Body of pancreas (tissue), 4 donors: ENCODE measurements around the gene NPR3. TPM values are rescaled to one million over a fixed set of nuclear protein-coding genes. Genes with fewer than 3 reads are reported as not detected.
A peak's percentile ranks its signal among the peaks of the same experiment; 100 is the strongest.

Experiments used
- ATAC-seq: fragments of 150-250 bp; one replicate; pipeline ENCODE4 v1.9.1; 2016
- DNase-seq, 4 donors: peaks; one replicate each; pipeline ENCODE4 v3.0.0-alpha.2; 2019
- H3K27ac ChIP-seq, 4 donors: fragments of 200-600 bp; sonication (generic); 1 replicate in 3 of 4; 2 replicates in 1 of 4; pipeline versions ENCODE4 v1.5.1 to v1.6.1; 2016 to 2019; ENCODE audit warnings: mild to moderate bottlenecking in 1 of 4, mixed read lengths in 1 of 4, moderate library complexity in 1 of 4
- H3K27me3 ChIP-seq, 2 donors: fragments of 200-600 bp; sonication (generic); one replicate each; pipeline ENCODE4 v1.6.0; 2016; ENCODE audit warnings: mild to moderate bottlenecking in 1 of 2
- H3K36me3 ChIP-seq, 2 donors: fragments of 200-600 bp; sonication (generic); replicated peaks in 1 of 2; 2 replicates each; pipeline ENCODE4 v1.5.1; 2016; ENCODE audit warnings: low read depth in 2 of 2; ENCODE audit not compliant: insufficient read depth in 1 of 2
- H3K4me1 ChIP-seq: fragments of 200-600 bp; sonication (generic); one replicate; pipeline ENCODE4 v1.6.0; 2016
- H3K4me3 ChIP-seq, 2 donors: fragments of 200-600 bp; sonication (generic); 1 replicate in 1 of 2; 2 replicates in 1 of 2; pipeline ENCODE4 v1.5.1; 2016 to 2019
- H3K9me3 ChIP-seq, 3 donors: fragments of 200-600 bp; sonication (generic); 1 replicate in 2 of 3; 2 replicates in 1 of 3; pipeline ENCODE4 v1.5.1; 2016
- POLR2A ChIP-seq, 3 donors: fragments of 450-650 bp; IDR thresholded peaks; one replicate each; pipeline ENCODE4 v1.6.1; 2016; ENCODE audit warnings: antibody characterized with exemption in 3 of 3, mild to moderate bottlenecking in 2 of 3
- WGBS, 2 donors: methylation state at CpG; one replicate each; pipeline ENCODE4 v1.1.5; 2017; 5-methylcytosine and 5-hydroxymethylcytosine counted together
- intact Hi-C: fragments of 100-400 bp; cut with DNase I; formaldehyde crosslinking; loops from one replicate; pipeline ENCODE4 v1.15.1; 2023
- total RNA-seq, 2 donors: library from RNA; depleted of rRNA; stranded (reverse); fragments of >200 nt; gene quantifications; one replicate each; pipeline ENCODE4 v1.1.0, GENCODE V29; 2016
- TF ChIP-seq, protein P1 (sequence below), 7 experiments: fragments of 450-650 bp in 4 of 7; fragments of 200-600 bp in 3 of 7; sonication (generic) in 3 of 7; IDR thresholded peaks; one replicate each; pipeline ENCODE4 v1.5.1; 2016 to 2019; ENCODE audit warnings: antibody characterized with exemption in 7 of 7

NPR3 gene
- total RNA-seq, 2 donors from 2014 or later, result 2.6 to 4.7 TPM

DNA sequence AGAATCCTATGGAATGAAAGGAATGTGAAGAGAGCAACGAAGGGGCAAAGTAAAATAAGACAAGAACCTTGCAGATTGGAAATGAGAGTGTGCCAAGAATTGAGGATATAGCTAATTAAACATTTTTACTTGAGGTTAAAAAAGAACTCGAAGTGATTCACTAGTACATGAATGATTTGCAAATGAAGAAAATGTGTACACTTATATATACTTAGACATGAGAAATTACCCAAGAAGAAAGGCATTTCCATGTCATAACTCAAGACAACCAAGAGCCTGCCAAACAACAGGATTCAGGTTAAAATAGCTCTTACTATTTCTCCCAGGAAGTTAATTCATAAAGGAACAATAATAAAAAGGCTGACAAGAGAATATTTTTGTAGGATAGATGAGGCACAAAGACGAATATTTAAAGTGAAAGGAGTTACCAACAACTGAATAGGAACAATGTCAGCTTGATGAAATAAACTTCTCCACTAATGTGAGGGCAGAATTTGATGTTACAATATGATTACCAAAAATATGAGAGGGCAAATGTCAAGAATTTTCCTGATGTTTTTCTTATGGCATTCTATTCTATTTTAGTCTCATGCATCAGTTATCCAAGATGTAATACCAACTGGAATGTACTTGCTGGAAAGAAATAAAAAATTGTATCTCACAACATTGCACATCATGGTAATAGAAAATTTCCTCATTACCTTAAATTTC lies 18.9 kb upstream of the NPR3 start:
- TF ChIP-seq, protein P1, sequence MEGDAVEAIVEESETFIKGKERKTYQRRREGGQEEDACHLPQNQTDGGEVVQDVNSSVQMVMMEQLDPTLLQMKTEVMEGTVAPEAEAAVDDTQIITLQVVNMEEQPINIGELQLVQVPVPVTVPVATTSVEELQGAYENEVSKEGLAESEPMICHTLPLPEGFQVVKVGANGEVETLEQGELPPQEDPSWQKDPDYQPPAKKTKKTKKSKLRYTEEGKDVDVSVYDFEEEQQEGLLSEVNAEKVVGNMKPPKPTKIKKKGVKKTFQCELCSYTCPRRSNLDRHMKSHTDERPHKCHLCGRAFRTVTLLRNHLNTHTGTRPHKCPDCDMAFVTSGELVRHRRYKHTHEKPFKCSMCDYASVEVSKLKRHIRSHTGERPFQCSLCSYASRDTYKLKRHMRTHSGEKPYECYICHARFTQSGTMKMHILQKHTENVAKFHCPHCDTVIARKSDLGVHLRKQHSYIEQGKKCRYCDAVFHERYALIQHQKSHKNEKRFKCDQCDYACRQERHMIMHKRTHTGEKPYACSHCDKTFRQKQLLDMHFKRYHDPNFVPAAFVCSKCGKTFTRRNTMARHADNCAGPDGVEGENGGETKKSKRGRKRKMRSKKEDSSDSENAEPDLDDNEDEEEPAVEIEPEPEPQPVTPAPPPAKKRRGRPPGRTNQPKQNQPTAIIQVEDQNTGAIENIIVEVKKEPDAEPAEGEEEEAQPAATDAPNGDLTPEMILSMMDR (IDR thresholded peaks at IDR 0.05), result no peak
- TF ChIP-seq POLR2A (IDR thresholded peaks at IDR 0.05), result no peak
- DNase-seq (no peak), ATAC-seq (no peak)
- intact Hi-C loops, result no loop called here
- 24 to 27% methylated on average over 3 of the region's 3 CpGs for WGBS, 2 donors
- no peaks in the 10 kb centered on the region for H3K27me3 ChIP-seq
- peaks cover 9% of the 10 kb centered on the region for H3K4me1 ChIP-seq
- H3K9me3 ChIP-seq, result no peaks in the 10 kb centered on the region
- no peaks in the 10 kb centered on the region for H3K36me3 ChIP-seq
- no peak overlapping the region for H3K27ac ChIP-seq
- H3K4me3 ChIP-seq, result no peak overlapping the region

- H3K27me3 ChIP-seq, result no peaks in the 10 kb centered on the region
- TF ChIP-seq, protein P1 (IDR thresholded peaks at IDR 0.05), result no peak
- no peak for TF ChIP-seq POLR2A (IDR thresholded peaks at IDR 0.05)
- no peak overlapping the region for H3K4me3 ChIP-seq
- no peak for DNase-seq
- intact Hi-C loops, result no loop called here
- no peaks in the 10 kb centered on the region for H3K4me1 ChIP-seq
- H3K36me3 ChIP-seq, result no peaks in the 10 kb centered on the region
- no peaks in the 10 kb centered on the region for H3K9me3 ChIP-seq
- no peak for ATAC-seq
- H3K27ac ChIP-seq, result no peak overlapping the region
These were observed 7.2 kb upstream of the NPR3 start for GRCh38 chr5:32703957-32704356.

DNA sequence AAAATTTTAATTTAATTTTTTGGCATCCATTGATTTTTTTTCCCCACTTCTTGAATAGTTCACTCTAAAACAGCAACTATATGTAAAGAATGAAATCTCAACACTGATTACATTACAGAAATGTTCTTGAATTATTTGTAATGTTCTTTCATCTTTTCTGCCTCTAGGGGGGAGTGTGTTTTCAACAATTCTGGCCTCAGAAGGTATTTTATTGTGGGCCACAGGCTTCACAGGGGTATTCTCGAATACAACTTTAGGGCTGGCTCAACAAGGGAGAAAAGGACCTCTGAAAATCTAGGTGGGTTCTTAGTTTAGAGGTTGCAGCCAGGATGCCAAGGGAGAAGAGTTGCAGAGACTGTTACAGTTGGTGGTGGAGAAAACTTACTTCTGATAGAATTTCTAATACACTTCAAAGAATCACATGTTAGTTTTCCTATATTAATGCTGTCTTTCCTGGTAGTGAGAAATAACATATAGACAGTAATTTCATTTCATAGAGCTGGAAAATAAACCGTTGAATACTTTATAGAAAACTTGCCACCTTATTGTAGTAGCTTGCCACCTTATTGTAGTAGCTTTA lies 3.6 kb upstream of the NPR3 start:
- no peak for DNase-seq
- H3K36me3 ChIP-seq, result no peaks in the 10 kb centered on the region
- no peaks in the 10 kb centered on the region for H3K27me3 ChIP-seq
- TF ChIP-seq POLR2A (IDR thresholded peaks at IDR 0.05), result no peak
- TF ChIP-seq, protein P1 (IDR thresholded peaks at IDR 0.05), result peak in 6 of 7 experiments; percentile 15 to 47 (median 31)
- intact Hi-C loops, result no loop called here
- H3K27ac ChIP-seq, result no peak overlapping the region
- H3K4me1 ChIP-seq, result peaks cover 13% of the 10 kb centered on the region
- WGBS, 2 donors, result 19 to 37% methylated on average over 2 of the region's 2 CpGs
- no peak overlapping the region for H3K4me3 ChIP-seq
- no peak for ATAC-seq
- H3K9me3 ChIP-seq, result no peaks in the 10 kb centered on the region

- Histone ChIP-seq H3K27ac (no peak overlapping the region), H3K9me3 (no peaks in the 10 kb centered on the region), H3K36me3 (no peaks in the 10 kb centered on the region), H3K4me1 (peaks cover 26% of the 10 kb centered on the region), H3K27me3 (peaks cover 0 to 5% of the 10 kb centered on the region in 2 donors), H3K4me3 (no peak overlapping the region)
- 48 to 53% methylated on average over 16 of the region's 16 CpGs for WGBS, 2 donors
- DNase-seq, result no peak
- TF ChIP-seq, protein P1 (IDR thresholded peaks at IDR 0.05), result no peak
- intact Hi-C loops, result no loop called here
- no peak for ATAC-seq
These were observed 2.2 kb upstream of the NPR3 start for GRCh38 chr5:32708949-32709348.
